NCI-H146 treated with DMSO at 0.1 percent for 48 hours (cell line): Measurements from ENCODE around the gene KCNJ3.

ENCODE experiments used
- DNase-seq: peaks from one replicate; lab custom pipeline; 2025; ENCODE audit not compliant: unreplicated experiment; lab: John Stamatoyannopoulos, UW

Gene KCNJ3

GRCh38 chr2:154698296-154698720 is at the start of gene KCNJ3:
Gene KCNJ3, plus strand, starts transcription at chr2:154698695. Its CDS starts 81 bp downstream, at chr2:154698776.
- no peak for DNase-seq

GRCh38 chr2:154655499-154655898 is 43.0 kb upstream of the KCNJ3 start:
- no peak for DNase-seq

GRCh38 chr2:154658854-154659253 is 39.6 kb upstream of the KCNJ3 start:
- DNase-seq: no peak

- DNase-seq: no peak
These were observed 34.2 kb upstream of the KCNJ3 start for GRCh38 chr2:154664248-154664647.

- no peak for DNase-seq
These were observed 28.4 kb upstream of the KCNJ3 start for GRCh38 chr2:154670083-154670482.

- DNase-seq: no peak
These were observed 24.8 kb upstream of the KCNJ3 start for GRCh38 chr2:154673694-154674093.

- no peak for DNase-seq
These were observed 21.1 kb upstream of the KCNJ3 start for GRCh38 chr2:154677401-154677800.

- no peak for DNase-seq
These were observed 16.8 kb upstream of the KCNJ3 start for GRCh38 chr2:154681741-154682140.

- no peak for DNase-seq
These were observed 12.3 kb upstream of the KCNJ3 start for GRCh38 chr2:154686162-154686561.

- DNase-seq: no peak
These were observed 10.1 kb upstream of the KCNJ3 start for GRCh38 chr2:154688373-154688772.

GRCh38 chr2:154689158-154689557 is 9.3 kb upstream of the KCNJ3 start:
- no peak for DNase-seq

GRCh38 chr2:154692927-154693326 is 5.6 kb upstream of the KCNJ3 start:
- DNase-seq: no peak

- DNase-seq: no peak
These were observed 4.7 kb upstream of the KCNJ3 start for GRCh38 chr2:154693741-154694340.

- no peak for DNase-seq
These were observed 3.6 kb upstream of the KCNJ3 start for GRCh38 chr2:154694881-154695280.

- DNase-seq: no peak
These were observed 2.1 kb upstream of the KCNJ3 start for GRCh38 chr2:154696369-154696768.

- DNase-seq: peak; percentile 31
These were observed 1.6 kb upstream of the KCNJ3 start for GRCh38 chr2:154696810-154697417.

- peak; percentile 37 for DNase-seq
These were observed 860 bp upstream of the KCNJ3 start for GRCh38 chr2:154697418-154698252.

- no peak for DNase-seq
These were observed 453 bp downstream of the KCNJ3 start for GRCh38 chr2:154698721-154699574.

- DNase-seq: no peak
These were observed 1.1 kb downstream of the KCNJ3 start for GRCh38 chr2:154699575-154699930.

GRCh38 chr2:154700136-154700535 is 1.6 kb downstream of the KCNJ3 start:
- DNase-seq: no peak

GRCh38 chr2:154704991-154705390 is 6.5 kb downstream of the KCNJ3 start:
- no peak for DNase-seq
